ENCODE measurements around the gene STARD8. TPM values are rescaled to one million over a fixed set of nuclear protein-coding genes. Genes with fewer than 3 reads are reported as not detected.

STARD8 gene
- total and polyA plus RNA-seq, 7 donors, result 4.2 to 25.8 (median 8.8) TPM

DNA sequence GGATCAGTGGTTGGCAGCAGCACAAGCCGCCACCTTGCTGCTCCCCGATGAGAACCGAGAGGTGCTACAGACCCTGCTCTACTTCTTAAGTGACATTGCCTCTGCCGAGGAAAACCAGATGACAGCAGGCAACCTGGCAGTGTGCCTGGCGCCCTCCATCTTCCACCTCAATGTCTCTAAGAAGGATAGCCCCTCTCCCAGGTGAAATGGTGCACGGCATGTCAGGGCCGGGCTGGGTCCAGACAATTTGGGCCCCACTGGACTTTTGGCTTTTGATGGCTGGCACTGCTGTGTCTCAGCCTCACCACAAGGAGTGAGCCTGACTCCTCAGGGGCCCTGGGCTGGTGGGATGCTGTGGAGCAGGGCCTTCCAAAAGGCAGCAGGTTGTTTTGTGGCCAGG, 74.1 kb downstream of the STARD8 start:
- H3K36me3 ChIP-seq (ENCODE audit: insufficient read depth in 1 of 2, low read depth in 1 of 2), result peaks cover 9 to 87% of the 10 kb centered on the region in 2 donors
- DNase-seq (no peak), ATAC-seq (no peak)
- intact Hi-C loops (cut with DNase I), result no loop called here
- H3K4me3 ChIP-seq, result no peak overlapping the region
- no peaks in the 10 kb centered on the region for H3K4me1 ChIP-seq
- no peaks in the 10 kb centered on the region for H3K9me3 ChIP-seq
- no peak overlapping the region for H3K27ac ChIP-seq
- H3K27me3 ChIP-seq (ENCODE audit: insufficient read depth in 3 of 3, low read length in 2 of 3), result peaks cover 0 to 7% (median 0%) of the 10 kb centered on the region in 3 donors
- 69 to 86% (median 80%) methylated on average over 3 to 7 of the region's 7 CpGs for WGBS, 3 donors
- TF ChIP-seq, protein P1, sequence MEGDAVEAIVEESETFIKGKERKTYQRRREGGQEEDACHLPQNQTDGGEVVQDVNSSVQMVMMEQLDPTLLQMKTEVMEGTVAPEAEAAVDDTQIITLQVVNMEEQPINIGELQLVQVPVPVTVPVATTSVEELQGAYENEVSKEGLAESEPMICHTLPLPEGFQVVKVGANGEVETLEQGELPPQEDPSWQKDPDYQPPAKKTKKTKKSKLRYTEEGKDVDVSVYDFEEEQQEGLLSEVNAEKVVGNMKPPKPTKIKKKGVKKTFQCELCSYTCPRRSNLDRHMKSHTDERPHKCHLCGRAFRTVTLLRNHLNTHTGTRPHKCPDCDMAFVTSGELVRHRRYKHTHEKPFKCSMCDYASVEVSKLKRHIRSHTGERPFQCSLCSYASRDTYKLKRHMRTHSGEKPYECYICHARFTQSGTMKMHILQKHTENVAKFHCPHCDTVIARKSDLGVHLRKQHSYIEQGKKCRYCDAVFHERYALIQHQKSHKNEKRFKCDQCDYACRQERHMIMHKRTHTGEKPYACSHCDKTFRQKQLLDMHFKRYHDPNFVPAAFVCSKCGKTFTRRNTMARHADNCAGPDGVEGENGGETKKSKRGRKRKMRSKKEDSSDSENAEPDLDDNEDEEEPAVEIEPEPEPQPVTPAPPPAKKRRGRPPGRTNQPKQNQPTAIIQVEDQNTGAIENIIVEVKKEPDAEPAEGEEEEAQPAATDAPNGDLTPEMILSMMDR (IDR thresholded peaks at IDR 0.05), result no peak

- WGBS, 3 donors, result 72 to 94% (median 91%) methylated on average over 14 to 16 of the region's 16 CpGs
- H3K4me1 ChIP-seq, result no peaks in the 10 kb centered on the region
- H3K36me3 ChIP-seq (ENCODE audit: insufficient read depth in 1 of 2, low read depth in 1 of 2), result peaks cover 7 to 81% of the 10 kb centered on the region in 2 donors
- DNase-seq (peak in 1 of 2 donors; percentile 30), ATAC-seq (no peak)
- peaks cover 0 to 12% (median 0%) of the 10 kb centered on the region in 3 donors for H3K27me3 ChIP-seq (ENCODE audit: insufficient read depth in 3 of 3, low read length in 2 of 3)
- H3K9me3 ChIP-seq, result no peaks in the 10 kb centered on the region
- no peak overlapping the region for H3K4me3 ChIP-seq
- TF ChIP-seq, protein P1 (IDR thresholded peaks at IDR 0.05), result no peak
- no peak overlapping the region for H3K27ac ChIP-seq
- intact Hi-C loops (cut with DNase I), result no loop called here
Measured at GRCh38 chrX:68721991-68722860, 74.8 kb downstream of the STARD8 start.

DNA sequence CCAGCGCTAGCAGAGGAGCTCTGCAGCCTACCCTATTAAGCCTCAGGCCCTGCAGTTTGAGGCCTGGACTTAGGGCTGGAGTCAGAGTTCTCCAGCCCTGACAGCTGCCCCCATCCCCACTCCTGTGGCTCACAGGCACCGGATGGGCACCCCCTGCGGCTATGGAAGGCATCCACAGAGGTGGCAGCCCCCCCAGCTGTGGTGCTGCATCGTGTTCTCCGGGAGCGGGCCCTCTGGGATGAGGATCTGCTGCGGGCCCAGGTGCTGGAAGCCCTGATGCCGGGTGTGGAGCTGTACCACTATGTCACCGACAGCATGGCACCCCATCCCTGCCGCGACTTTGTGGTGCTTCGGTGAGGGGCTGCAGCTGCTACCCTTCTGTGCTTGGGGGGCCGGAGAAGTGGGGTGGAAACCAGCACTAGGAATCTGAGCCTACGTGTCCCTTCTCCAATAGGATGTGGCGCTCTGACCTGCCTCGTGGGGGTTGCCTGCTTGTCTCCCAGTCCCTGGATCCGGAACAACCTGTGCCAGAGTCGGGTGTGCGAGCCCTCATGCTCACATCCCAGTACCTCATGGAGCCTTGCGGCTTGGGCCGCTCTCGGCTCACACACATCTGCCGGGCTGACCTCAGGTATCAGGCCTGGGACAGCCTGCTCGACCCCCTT, 76.2 kb downstream of the STARD8 start:
- intact Hi-C loops (cut with DNase I), result no loop called here

DNA sequence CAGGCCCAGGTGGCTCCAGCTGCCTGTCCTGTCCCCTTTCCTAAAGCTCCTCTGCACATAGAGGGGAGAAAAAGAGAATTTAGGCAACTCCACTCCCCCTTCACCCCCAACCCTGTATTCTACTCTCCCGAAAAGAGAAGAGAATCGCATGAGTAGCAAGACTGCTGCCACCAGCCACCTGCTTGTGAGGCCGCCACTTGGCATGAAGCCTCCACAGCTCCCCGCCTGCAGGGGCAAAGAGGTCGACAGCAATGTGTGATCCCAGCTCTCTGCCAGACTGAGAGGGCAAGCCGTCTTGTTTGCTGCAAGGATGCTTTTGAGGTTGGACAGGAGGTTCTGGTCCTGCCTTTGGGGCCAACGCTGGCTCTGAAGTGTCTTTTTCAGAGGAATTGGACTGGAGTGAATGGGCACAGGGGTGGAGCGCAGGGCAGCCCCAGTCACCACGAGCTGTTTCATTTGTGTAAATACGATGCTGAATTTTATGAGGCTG, 77.1 kb downstream of the STARD8 start:
- H3K27ac ChIP-seq, result no peak overlapping the region
- peaks cover 0 to 12% (median 0%) of the 10 kb centered on the region in 3 donors for H3K27me3 ChIP-seq (ENCODE audit: insufficient read depth in 3 of 3, low read length in 2 of 3)
- no peaks in the 10 kb centered on the region for H3K4me1 ChIP-seq
- no peak for DNase-seq
- ATAC-seq, result no peak
- intact Hi-C loops (cut with DNase I), result no loop called here
- WGBS, 3 donors, result 63 to 85% (median 79%) methylated on average over 9 to 10 of the region's 10 CpGs
- TF ChIP-seq, protein P1 (IDR thresholded peaks at IDR 0.05), result no peak
- no peaks in the 10 kb centered on the region for H3K9me3 ChIP-seq
- no peak overlapping the region for H3K4me3 ChIP-seq
- peaks cover 4 to 59% of the 10 kb centered on the region in 2 donors for H3K36me3 ChIP-seq (ENCODE audit: insufficient read depth in 1 of 2, low read depth in 1 of 2)

More for the DNA sequence above, 76.2 kb downstream of the STARD8 start:
- TF ChIP-seq, protein P1 (IDR thresholded peaks at IDR 0.05), result no peak
- 84 to 94% (median 91%) methylated on average over 16 to 24 of the region's 24 CpGs for WGBS, 3 donors
- peaks cover 4 to 67% of the 10 kb centered on the region in 2 donors for H3K36me3 ChIP-seq (ENCODE audit: insufficient read depth in 1 of 2, low read depth in 1 of 2)
- no peaks in the 10 kb centered on the region for H3K4me1 ChIP-seq
- peaks cover 0 to 12% (median 0%) of the 10 kb centered on the region in 3 donors for H3K27me3 ChIP-seq (ENCODE audit: insufficient read depth in 3 of 3, low read length in 2 of 3)
- DNase-seq (peak in 1 of 2 donors; percentile 45), ATAC-seq (no peak)
- H3K9me3 ChIP-seq, result no peaks in the 10 kb centered on the region
- H3K4me3 ChIP-seq, result no peak overlapping the region
- H3K27ac ChIP-seq, result no peak overlapping the region

All from psoas muscle (tissue), 8 donors.